Activated naive CD8-positive, alpha-beta T cell treated with anti-CD3 and anti-CD28 coated beads, Interleukin-2, amount 10 ng/mL, durations not matched to agents 7 days and 5 days (primary cell): Measurements from ENCODE around the gene AP4B1. TPM values are rescaled to one million over a fixed set of nuclear protein-coding genes. Genes with fewer than 3 reads are reported as not detected.

Experiments
- ATAC-seq: fragments of 150-1000 bp; cut with Tn5 transposase; one replicate; pipeline ENCODE4 v1.10.0; 2021; ENCODE audit warnings: low read depth, moderate library complexity
- POLR2A ChIA-PET: fragments of 350-600 bp; sonication (Branson Sonifier 250); formaldehyde crosslinking; loops from one replicate; lab custom pipeline; 2021; ENCODE audit warnings: antibody characterized with exemption; lab: Charles Lee
- DNase-seq: peaks from one replicate; pipeline ENCODE4 v3.0.0; 2021
- H3K27ac Mint-ChIP-seq: one replicate; pipeline ENCODE4 v1.8.0; 2022; ENCODE audit warnings: mild to moderate bottlenecking, mixed read lengths
- H3K27me3 Mint-ChIP-seq: one replicate; pipeline ENCODE4 v1.8.0; 2022; ENCODE audit warnings: mild to moderate bottlenecking, moderate library complexity, mixed read lengths
- H3K36me3 Mint-ChIP-seq: one replicate; pipeline ENCODE4 v1.8.0; 2021; ENCODE audit warnings: mild to moderate bottlenecking, mixed read lengths
- H3K4me1 Mint-ChIP-seq: one replicate; pipeline ENCODE4 v1.8.0; 2021; ENCODE audit warnings: mixed read lengths
- H3K4me3 Mint-ChIP-seq: one replicate; pipeline ENCODE4 v1.8.0; 2022; ENCODE audit warnings: mild to moderate bottlenecking, moderate library complexity, mixed read lengths
- H3K9me3 Mint-ChIP-seq: one replicate; pipeline ENCODE4 v1.8.0; 2021; ENCODE audit warnings: mixed read lengths
- total RNA-seq, 2 experiments: library from RNA; stranded (reverse); gene quantifications; one replicate each; pipeline ENCODE4 v1.2.3, GENCODE V29; 2021

AP4B1 gene
- total RNA-seq, 2 experiments from 2014 or later: 53.9 to 60.5 TPM

DNA sequence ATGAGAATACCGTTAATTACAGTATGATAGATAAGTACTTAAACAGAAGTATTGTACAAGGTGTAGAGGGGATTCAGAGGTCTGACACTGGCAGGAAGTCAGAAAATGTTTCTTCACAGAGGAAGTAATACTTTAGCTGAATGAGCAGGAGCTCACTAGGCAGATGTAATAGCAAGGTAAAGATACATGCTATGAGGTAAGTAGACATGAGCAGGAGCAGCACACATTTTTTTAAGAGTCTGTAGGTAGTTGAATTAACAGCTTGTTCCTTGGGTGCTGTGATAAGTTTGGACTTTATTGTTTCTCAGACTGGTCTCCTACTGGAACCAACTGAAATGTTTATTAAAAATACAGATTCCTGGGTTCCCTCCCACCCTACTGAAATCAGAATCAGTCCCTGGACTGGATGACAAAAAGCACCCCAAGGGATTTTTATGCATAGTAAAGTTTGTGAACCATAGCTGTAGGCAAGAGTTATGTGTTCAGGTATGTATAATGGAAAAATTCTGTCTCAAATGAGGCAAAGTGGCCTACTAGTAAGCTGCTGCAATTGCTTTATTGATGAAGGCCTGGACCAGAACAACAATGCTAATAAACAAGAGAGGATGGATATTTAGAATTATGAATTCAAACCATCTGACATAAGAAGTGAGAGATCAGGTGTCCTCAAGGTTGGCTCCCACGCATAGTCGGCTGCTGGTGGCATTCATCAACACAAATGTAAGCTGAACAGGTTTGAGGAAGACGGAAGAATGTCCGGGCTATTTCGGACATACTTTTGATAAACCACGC lies 902 bp downstream of the AP4B1 start:
- ATAC-seq: no peak
- peaks cover 45% of the 10 kb centered on the region for H3K36me3 Mint-ChIP-seq
- peak overlapping the region; percentile 99 for H3K4me3 Mint-ChIP-seq
- POLR2A ChIA-PET: interaction anchor here (0.7 to 7.7 kb wide), 16 partner anchors 17 to 830 kb away, joined by 3 to 148 read pairs (median 6); partner anchors contain the start of genes HIPK1, LRIG2 and RSBN1
- DNase-seq: no peak
- peaks cover 50% of the 10 kb centered on the region for H3K4me1 Mint-ChIP-seq
- no peaks in the 10 kb centered on the region for H3K27me3 Mint-ChIP-seq
- H3K9me3 Mint-ChIP-seq: no peaks in the 10 kb centered on the region
- H3K27ac Mint-ChIP-seq: peak overlapping the region; percentile 91

DNA sequence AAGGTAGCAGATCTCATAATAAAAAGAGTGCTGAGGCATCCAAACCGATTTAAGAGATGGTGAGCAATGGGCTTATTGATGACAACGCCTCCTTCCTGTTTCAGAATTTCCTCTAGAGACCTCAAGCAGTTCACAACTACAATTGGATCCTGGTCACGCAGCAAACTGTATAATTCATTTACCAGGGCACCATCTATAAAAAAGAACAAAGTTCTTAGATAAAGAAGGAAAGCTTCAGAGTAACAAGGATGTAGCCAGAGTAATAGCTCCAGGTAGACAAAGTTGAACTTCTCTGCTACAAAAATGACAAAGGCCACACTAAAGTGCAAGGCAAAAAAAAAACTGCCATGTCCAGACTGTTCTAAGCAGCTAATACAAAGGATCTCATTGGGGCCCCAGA lies 3.4 kb downstream of the AP4B1 start:
- Mint-ChIP-seq H3K27ac (peak overlapping the region; percentile 80), H3K4me3 (peak overlapping the region; percentile 46), H3K36me3 (peaks cover 55% of the 10 kb centered on the region), H3K4me1 (peaks cover 44% of the 10 kb centered on the region), H3K9me3 (no peaks in the 10 kb centered on the region), H3K27me3 (no peaks in the 10 kb centered on the region)
- ATAC-seq (no peak), DNase-seq (no peak)
- POLR2A ChIA-PET: interaction anchor here (0.6 to 7.7 kb wide), 4 partner anchors 27 to 151 kb away, joined by 3 to 148 read pairs (median 4); partner anchors contain the start of gene HIPK1

DNA sequence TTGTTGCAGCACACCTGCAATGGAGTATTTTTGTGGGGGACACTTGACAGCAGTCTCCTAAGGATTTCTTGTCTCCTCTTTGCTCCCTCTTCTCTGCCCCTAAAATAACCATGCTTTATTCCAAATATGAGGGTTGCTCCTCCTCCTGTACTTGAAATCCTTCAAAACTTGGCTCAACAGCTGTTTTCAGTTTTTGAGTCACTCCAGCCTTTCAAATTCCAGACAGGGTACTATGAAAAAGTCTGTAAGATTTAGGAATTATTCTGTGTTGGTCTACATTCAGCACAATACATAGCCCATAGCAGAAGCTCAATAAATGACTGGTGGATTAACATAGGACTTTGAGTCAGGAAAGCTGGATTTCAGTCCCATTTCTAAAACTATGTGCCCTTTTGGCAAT lies 5.5 kb downstream of the AP4B1 start:
- Mint-ChIP-seq H3K36me3 (peaks cover 68% of the 10 kb centered on the region), H3K27ac (no peak overlapping the region), H3K9me3 (no peaks in the 10 kb centered on the region), H3K27me3 (no peaks in the 10 kb centered on the region), H3K4me1 (peaks cover 41% of the 10 kb centered on the region), H3K4me3 (no peak overlapping the region)
- DNase-seq: no peak
- no peak for ATAC-seq
- POLR2A ChIA-PET: interaction anchor here (0.6 kb wide), 1 partner anchor 46 kb away, joined by 4 read pairs; no protein-coding TSS in a partner anchor

DNA sequence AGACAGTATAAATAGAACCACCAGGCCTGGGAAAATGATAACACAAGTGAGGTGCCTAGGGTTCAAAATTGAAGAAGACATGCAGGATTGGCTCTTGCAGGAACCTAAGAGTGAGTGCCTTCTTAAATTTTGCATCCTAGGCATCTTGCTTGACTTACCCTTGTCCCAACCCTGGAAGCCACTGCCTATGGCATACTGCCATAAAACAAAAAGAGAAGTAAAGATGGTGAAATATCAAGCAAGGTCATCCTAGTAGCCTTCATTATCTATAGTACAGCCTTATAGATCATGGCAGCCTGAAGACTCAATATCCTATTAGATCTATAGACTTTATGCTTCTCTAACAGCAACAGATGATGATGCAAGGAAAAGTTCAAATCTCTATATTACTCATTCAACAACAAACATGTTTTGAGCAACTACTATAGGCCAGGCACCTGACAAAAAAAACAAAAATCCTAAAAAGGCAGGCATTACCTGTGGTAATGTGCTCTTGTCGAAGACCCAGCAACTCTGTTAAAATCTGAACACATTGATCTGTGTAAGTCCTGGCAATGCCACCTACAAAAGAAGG lies 6.3 kb downstream of the AP4B1 start:
- Mint-ChIP-seq H3K27me3 (no peaks in the 10 kb centered on the region), H3K4me3 (no peak overlapping the region), H3K4me1 (peaks cover 35% of the 10 kb centered on the region), H3K27ac (peak overlapping the region; percentile 56), H3K9me3 (no peaks in the 10 kb centered on the region), H3K36me3 (peaks cover 68% of the 10 kb centered on the region)
- DNase-seq: no peak
- POLR2A ChIA-PET: no interaction called here
- ATAC-seq: no peak

DNA sequence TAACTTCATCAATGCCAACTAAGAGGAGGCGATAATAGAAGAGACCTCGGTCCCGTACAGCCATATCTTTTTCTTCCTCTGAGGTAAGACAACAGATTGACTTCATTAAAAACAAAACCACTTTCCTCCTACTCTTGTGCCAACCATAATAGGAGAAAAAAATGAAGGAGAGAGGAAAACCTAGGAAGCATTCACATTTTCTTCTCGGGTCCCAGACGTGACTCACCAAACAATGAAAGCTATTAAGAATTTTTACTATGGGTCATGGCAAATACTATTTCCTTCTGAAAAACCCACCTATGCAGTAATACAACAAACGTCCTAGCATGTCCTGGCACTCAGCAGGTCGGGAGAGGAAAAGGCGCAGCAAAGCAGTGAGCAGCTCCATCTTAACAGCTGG lies 8.6 kb downstream of the AP4B1 start:
- no peak for DNase-seq
- Mint-ChIP-seq H3K4me3 (no peak overlapping the region), H3K9me3 (no peaks in the 10 kb centered on the region), H3K27me3 (no peaks in the 10 kb centered on the region), H3K4me1 (peaks cover 16% of the 10 kb centered on the region), H3K36me3 (peaks cover 56% of the 10 kb centered on the region), H3K27ac (peak overlapping the region; percentile 11)
- POLR2A ChIA-PET: interaction anchor here (0.6 to 1.1 kb wide), 2 partner anchors 24 to 27 kb away, joined by 3 read pairs; no protein-coding TSS in a partner anchor
- no peak for ATAC-seq

DNA sequence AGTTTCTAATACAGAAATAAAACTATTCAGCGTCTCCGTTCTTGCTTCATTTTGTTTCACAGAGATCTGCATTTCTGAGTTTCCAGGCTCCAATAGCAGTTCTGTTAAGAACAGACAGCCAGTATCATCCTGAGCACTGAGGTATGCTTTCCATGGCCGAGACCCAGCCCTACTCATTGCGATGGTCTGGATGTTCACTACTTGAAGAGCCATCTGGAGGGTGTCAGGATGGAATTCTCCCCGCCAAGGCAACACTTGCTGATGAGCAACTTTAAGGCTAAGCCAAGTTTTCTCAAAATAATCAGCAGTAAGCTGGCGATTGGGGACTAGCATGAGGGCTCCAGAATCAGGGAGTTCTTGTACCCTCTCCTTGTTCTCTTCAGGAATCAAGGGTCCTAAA lies 9.5 kb downstream of the AP4B1 start:
- ATAC-seq: no peak
- POLR2A ChIA-PET: no interaction called here
- no peak overlapping the region for H3K27ac Mint-ChIP-seq
- H3K4me3 Mint-ChIP-seq: no peak overlapping the region
- H3K4me1 Mint-ChIP-seq: peaks cover 16% of the 10 kb centered on the region
- DNase-seq: no peak
- H3K9me3 Mint-ChIP-seq: no peaks in the 10 kb centered on the region
- H3K27me3 Mint-ChIP-seq: no peaks in the 10 kb centered on the region
- H3K36me3 Mint-ChIP-seq: peaks cover 53% of the 10 kb centered on the region

DNA sequence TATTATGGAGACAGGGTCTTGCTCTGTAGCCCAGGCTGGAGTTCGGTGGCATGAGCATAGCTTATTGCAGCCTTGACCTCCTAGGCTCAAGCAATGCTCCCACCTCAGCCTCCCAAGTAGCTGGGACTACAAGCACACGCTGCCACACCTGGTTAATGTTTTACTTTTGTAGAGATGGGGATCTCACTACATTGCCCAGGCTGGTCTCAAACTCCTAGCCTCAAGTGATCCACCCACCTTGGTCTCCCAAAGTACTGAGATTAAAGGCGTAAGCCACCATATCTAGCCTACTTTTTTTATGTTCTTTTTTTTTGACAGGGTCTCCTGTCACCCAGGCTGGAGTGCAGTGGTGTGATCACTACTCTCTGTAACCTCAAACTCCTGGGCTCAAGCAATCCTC lies 11.3 kb downstream of the AP4B1 start:
- no peak overlapping the region for H3K27ac Mint-ChIP-seq

DNA sequence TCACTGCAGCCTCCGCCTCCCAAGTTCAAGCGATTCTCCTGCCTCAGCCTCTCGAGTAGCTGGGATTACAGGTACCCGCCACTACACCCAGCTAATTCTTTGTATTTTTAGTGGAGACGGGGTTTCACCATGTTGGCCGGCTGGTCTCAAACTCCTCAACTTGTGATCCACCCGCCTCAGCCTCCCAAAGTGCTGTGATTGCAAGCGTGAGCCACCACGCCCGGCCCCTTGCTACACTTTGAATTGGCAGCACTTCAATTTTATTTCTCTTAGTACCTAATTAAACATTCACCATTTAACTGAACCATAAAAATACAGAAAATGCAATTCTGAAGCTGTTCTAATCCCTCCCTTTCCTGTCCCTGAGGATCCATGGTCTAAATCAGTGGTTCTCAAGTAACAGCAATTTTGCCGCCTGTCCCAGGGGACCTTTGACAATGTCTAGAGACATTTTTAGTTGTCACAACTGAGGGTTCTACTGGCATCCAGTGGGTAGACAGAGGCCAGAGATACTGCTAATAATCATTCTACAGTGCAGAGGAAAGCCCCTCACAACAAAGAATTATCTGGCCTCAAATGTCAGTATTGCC lies 12.9 kb downstream of the AP4B1 start:
- Mint-ChIP-seq H3K4me3 (no peak overlapping the region), H3K36me3 (peaks cover 27% of the 10 kb centered on the region), H3K4me1 (peaks cover 9% of the 10 kb centered on the region), H3K27ac (no peak overlapping the region), H3K9me3 (no peaks in the 10 kb centered on the region), H3K27me3 (no peaks in the 10 kb centered on the region)
- no peak for DNase-seq
- POLR2A ChIA-PET: interaction anchor here (0.7 kb wide), 1 partner anchor 88 kb away, joined by 5 read pairs; no protein-coding TSS in a partner anchor
- no peak for ATAC-seq

More for the DNA sequence above, 11.3 kb downstream of the AP4B1 start:
- POLR2A ChIA-PET: interaction anchor here (1.3 kb wide), 1 partner anchor 12 kb away, joined by 5 read pairs; no protein-coding TSS in a partner anchor
- H3K36me3 Mint-ChIP-seq: peaks cover 37% of the 10 kb centered on the region
- H3K4me1 Mint-ChIP-seq: peaks cover 7% of the 10 kb centered on the region
- no peaks in the 10 kb centered on the region for H3K27me3 Mint-ChIP-seq
- DNase-seq (no peak), ATAC-seq (no peak)
- no peaks in the 10 kb centered on the region for H3K9me3 Mint-ChIP-seq
- H3K4me3 Mint-ChIP-seq: no peak overlapping the region

DNA sequence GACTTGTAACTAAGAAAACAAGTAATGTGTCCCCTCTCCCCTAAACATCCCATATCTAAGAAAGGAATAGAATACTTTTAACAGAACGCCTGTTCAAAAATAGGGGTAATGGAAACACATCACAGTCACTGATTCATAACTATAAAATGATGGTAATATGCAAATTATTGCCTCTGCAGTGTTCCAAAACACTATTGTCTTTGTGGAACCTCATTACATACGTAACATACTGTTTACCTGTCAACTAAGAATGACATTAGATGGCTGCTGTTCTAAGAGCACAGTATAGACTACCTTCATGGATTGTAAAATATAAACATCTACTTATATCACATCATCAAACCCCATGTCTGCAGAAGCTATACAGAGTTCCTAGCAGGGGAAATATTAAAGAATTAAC lies 13.8 kb downstream of the AP4B1 start:
- Mint-ChIP-seq H3K27ac (no peak overlapping the region), H3K9me3 (no peaks in the 10 kb centered on the region), H3K27me3 (no peaks in the 10 kb centered on the region), H3K4me3 (no peak overlapping the region), H3K4me1 (peaks cover 9% of the 10 kb centered on the region), H3K36me3 (peaks cover 22% of the 10 kb centered on the region)
- POLR2A ChIA-PET: no interaction called here
- no peak for DNase-seq
- ATAC-seq: no peak

DNA sequence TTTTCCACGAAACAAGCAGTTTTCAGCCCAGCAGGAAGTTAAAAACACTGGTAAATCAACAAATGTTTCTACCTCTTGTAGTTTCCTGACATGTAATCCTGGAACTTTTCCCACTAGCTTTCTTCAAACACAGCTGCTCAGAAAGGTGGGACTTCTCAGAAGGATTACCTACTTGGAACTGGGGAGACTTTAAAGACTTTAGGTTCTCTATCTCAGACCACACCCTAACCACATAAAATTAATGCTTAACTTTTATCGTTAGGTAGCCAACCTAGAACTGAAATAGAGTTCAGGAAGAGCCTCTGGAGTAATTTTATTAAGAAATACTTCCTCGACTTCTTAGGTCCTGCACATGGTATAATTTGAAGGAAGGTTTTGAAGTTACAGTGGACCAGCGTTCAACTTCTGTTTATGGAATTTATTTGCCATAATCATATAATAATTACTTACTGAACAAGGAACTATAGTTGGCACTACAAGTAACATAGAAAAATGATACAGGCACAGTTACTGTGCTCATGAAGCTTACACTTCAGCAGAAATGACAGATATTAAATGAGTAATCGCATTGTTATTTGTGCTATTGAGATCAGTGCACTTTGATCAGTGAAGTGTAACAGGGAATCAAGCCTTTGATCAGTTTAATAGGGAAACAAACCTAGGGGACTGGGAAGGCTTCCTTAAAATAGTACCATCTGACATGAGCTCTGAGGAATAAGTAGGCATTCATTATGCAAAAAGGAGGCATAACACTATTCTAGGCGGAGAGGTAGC lies 17.0 kb downstream of the AP4B1 start, which contains the start of gene BCL2L15:
TSS of gene BCL2L15 (minus strand) at position 180 of the 774 bp plus-strand sequence. CDS start 206 bp downstream, outside the sequence.
- Mint-ChIP-seq H3K9me3 (no peaks in the 10 kb centered on the region), H3K36me3 (peaks cover 17% of the 10 kb centered on the region), H3K4me3 (peak within 1 kb of the TSS; percentile 11), H3K27me3 (no peaks in the 10 kb centered on the region), H3K4me1 (peaks cover 15% of the 10 kb centered on the region), H3K27ac (no peak within 1 kb of the TSS)
- no peak for ATAC-seq
- DNase-seq: no peak
- POLR2A ChIA-PET: interaction anchor here (1.3 to 1.4 kb wide), 2 partner anchors 16 to 42 kb away, joined by 4 read pairs; no protein-coding TSS in a partner anchor

DNA sequence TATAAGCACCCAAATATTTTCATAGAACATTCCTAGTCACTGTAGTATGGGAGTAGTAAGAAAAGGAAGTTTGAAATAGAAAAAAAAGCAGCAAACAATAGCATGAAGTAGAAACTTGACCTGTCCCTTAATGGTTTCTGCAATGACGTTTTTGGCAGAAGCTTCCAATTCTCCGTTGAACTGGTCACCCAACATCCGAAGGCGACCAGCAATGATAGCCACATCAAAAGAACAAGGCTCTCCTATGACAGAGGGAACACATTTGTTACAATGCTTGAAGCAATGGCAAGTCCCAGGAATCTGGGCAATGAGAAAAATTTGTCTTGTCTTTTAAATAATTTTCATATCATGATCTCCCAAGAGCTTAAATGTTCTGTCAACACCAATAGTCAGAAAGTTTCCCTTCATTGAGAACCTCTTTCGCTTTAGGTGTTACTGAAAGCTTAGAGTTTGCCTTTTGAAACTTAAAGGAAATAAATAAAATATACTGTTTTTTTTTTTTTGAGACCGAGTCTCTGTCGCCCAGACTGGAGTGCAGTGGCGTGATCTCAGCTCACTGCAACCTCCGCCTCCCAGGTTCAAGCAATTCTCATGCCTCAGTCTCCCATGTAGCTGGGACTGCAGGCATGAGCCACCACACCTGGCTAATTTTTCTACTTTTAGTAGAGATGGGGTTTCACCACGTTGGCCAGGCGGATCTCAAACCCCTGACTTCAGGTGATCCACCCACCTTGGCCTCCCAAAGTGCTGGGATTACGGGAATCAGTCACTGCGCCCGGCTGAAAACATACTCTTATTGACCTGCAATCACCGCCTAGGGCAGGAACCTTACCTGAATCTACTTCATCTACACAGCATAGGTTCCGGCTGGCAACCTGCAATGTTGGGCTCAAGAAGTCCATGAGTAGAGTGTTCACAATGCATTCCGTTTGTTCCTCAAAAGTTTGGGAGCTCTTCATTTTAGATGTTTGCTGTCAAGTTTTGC lies 17.9 kb downstream of the AP4B1 start:
- POLR2A ChIA-PET: interaction anchor here (0.8 to 1.4 kb wide), 4 partner anchors 14 to 43 kb away, joined by 3 to 4 read pairs (median 4); no protein-coding TSS in a partner anchor
- DNase-seq: no peak
- Mint-ChIP-seq H3K36me3 (peaks cover 15% of the 10 kb centered on the region), H3K4me3 (no peak overlapping the region), H3K27ac (no peak overlapping the region), H3K27me3 (no peaks in the 10 kb centered on the region), H3K4me1 (peaks cover 13% of the 10 kb centered on the region), H3K9me3 (no peaks in the 10 kb centered on the region)
- no peak for ATAC-seq

DNA sequence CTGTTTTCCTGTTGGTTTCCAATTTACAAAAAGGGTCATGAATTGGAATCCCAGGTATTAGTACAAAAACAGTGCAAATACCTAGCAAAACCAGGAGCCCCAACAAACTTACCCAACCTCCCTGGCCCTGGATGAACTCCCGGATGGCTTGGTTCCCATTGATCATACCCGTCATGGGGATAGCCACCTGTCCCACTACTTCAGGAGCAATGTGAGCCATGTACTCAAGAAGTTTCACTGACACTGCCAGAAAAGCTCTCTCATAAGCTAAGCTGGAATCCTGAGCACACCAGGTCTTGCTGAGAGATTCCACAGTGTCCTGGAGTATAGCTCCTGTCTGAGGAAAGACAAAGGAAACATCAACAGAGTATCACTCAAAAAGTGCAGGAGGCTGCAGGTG lies 22.9 kb downstream of the AP4B1 start:
- Mint-ChIP-seq H3K4me1 (peaks cover 33% of the 10 kb centered on the region), H3K9me3 (no peaks in the 10 kb centered on the region), H3K27ac (no peak overlapping the region), H3K27me3 (no peaks in the 10 kb centered on the region), H3K4me3 (no peak overlapping the region), H3K36me3 (peaks cover 17% of the 10 kb centered on the region)
- ATAC-seq: no peak
- POLR2A ChIA-PET: interaction anchor here (1.4 to 3.7 kb wide), 4 partner anchors 8 to 22 kb away, joined by 4 to 24 read pairs (median 12); partner anchors contain the start of gene AP4B1
- DNase-seq: no peak
